ENCODE data around the gene B3GNT8.
"Not testable (repeated sequence)": the region's sequence is repeated elsewhere in the genome, so short reads cannot be mapped to it uniquely, and the experiment has no call there.

Gene B3GNT8

GRCh38 chr19:41426952-41427646 is at the start of gene B3GNT8:
B3GNT8 (minus strand) TSS chr19:41427374; CDS start chr19:41426778, 596 bp downstream.
- peak; percentile 25 for DNase-seq

- no peak for DNase-seq
Measured at GRCh38 chr19:41476583-41476982, 49.4 kb upstream of the B3GNT8 start.

GRCh38 chr19:41463257-41464256 is 36.4 kb upstream of the B3GNT8 start:
- not testable (repeated sequence) for DNase-seq

GRCh38 chr19:41462497-41462896 is 35.3 kb upstream of the B3GNT8 start:
- no peak for DNase-seq

- no peak for DNase-seq
Measured at GRCh38 chr19:41457241-41457640, 30.1 kb upstream of the B3GNT8 start.

- DNase-seq = no peak
Measured at GRCh38 chr19:41456342-41456918, 29.3 kb upstream of the B3GNT8 start.

GRCh38 chr19:41455936-41456335 is 28.8 kb upstream of the B3GNT8 start:
- DNase-seq = no peak

GRCh38 chr19:41452584-41453275 is 25.6 kb upstream of the B3GNT8 start:
- DNase-seq = no peak

GRCh38 chr19:41449865-41450178 is 22.6 kb upstream of the B3GNT8 start:
- no peak for DNase-seq

- DNase-seq = peak; percentile 55
Measured at GRCh38 chr19:41449079-41449864, 22.1 kb upstream of the B3GNT8 start.

GRCh38 chr19:41447732-41448332 is 20.7 kb upstream of the B3GNT8 start:
- DNase-seq = no peak

- DNase-seq = no peak
Measured at GRCh38 chr19:41445575-41445974, 18.4 kb upstream of the B3GNT8 start.

- no peak for DNase-seq
Measured at GRCh38 chr19:41443813-41444455, 16.8 kb upstream of the B3GNT8 start.

- DNase-seq = no peak
Measured at GRCh38 chr19:41442473-41443355, 15.5 kb upstream of the B3GNT8 start, which contains the start of gene ERICH4. ERICH4 (plus strand) TSS chr19:41443156; CDS start chr19:41443170, 14 bp downstream.

- DNase-seq = no peak
Measured at GRCh38 chr19:41441321-41441945, 14.3 kb upstream of the B3GNT8 start.

GRCh38 chr19:41439441-41440222 is 12.5 kb upstream of the B3GNT8 start, which contains the start of gene DMAC2:
DMAC2 (minus strand) TSS chr19:41439912; CDS start chr19:41439899, 13 bp downstream.
- peak; percentile 97 for DNase-seq

- DNase-seq = no peak
Measured at GRCh38 chr19:41437944-41438574, 10.9 kb upstream of the B3GNT8 start.

- DNase-seq = no peak
Measured at GRCh38 chr19:41436674-41436951, 9.4 kb upstream of the B3GNT8 start.

Measured in SHP77 treated with DMSO at 0.1 percent for 48 hours (cell line).